HEK293 (cell line): ENCODE results near the gene ERCC6L.

Experiments
- CTCF ChIA-PET: fragments of 350-600 bp; formaldehyde crosslinking; extraction: SDS; loops from one replicate; lab custom pipeline; 2021; ENCODE audit warnings: antibody characterized with exemption; lab: Yijun Ruan, JAX
- POLR2A ChIA-PET: fragments of 300-600 bp; formaldehyde crosslinking; extraction: SDS; loops from one replicate; lab custom pipeline; 2020; ENCODE audit warnings: antibody characterized with exemption, inconsistent platforms; lab: Yijun Ruan, JAX
- H3K27ac ChIP-seq: fragments of 200-500 bp; sonication (Bioruptor generic); 2 replicates; pipeline ENCODE4 v1.5.1; 2014; ENCODE audit warnings: low read depth, low read length, control low read depth, inconsistent platforms; ENCODE audit errors: extremely low read depth
- H3K36me3 ChIP-seq, 2 experiments: fragments of 200-500 bp in 1 of 2; sonication (Bioruptor generic) in 1 of 2; 1 replicate in 1 of 2; 2 replicates in 1 of 2; pipeline ENCODE4 v1.5.1; 2014 to 2017; ENCODE audit warnings: inconsistent platforms in 2 of 2, low read length in 2 of 2; ENCODE audit not compliant: control insufficient read depth in 2 of 2, insufficient read depth in 1 of 2
- H3K4me1 ChIP-seq: fragments of 200-500 bp; sonication (Bioruptor generic); 2 replicates; pipeline ENCODE4 v1.5.1; 2014; ENCODE audit warnings: mild to moderate bottlenecking, low read length, inconsistent platforms; ENCODE audit not compliant: control insufficient read depth, insufficient read depth
- H3K4me3 ChIP-seq: 2 replicates; pipeline ENCODE4 v1.5.1; 2011; ENCODE audit warnings: low read depth, mild to moderate bottlenecking, control low read depth, low read length, moderate library complexity
- H3K9me3 ChIP-seq: fragments of 200-500 bp; sonication (Bioruptor generic); 2 replicates; pipeline ENCODE4 v1.5.1; 2014; ENCODE audit warnings: low read depth, low read length, inconsistent platforms; ENCODE audit not compliant: control insufficient read depth, insufficient read depth
- GLI2 ChIP-seq: fragments of 450-650 bp; formaldehyde crosslinking; IDR thresholded peaks from 2 replicates; pipeline ENCODE4; 2017; ENCODE audit warnings: missing biosample characterization, missing genetic modification characterization, low read depth, borderline replicate concordance
- HOXC10 ChIP-seq: sonication (generic); formaldehyde crosslinking; IDR thresholded peaks from 2 replicates; pipeline ENCODE4 v1.8.1; 2023; ENCODE audit warnings: mild to moderate bottlenecking, missing genetic modification reagents
- IKZF3 ChIP-seq: fragments of 450-650 bp; IDR thresholded peaks from 2 replicates; pipeline ENCODE4 v1.5.0; 2018; ENCODE audit warnings: missing biosample characterization, mild to moderate bottlenecking, missing genetic modification characterization, moderate library complexity
- MZF1 ChIP-seq: fragments of 450-650 bp; formaldehyde crosslinking; IDR thresholded peaks from 2 replicates; pipeline ENCODE4 v1.5.1; 2017; ENCODE audit warnings: missing biosample characterization, missing genetic modification characterization, borderline replicate concordance
- OSR2 ChIP-seq: fragments of 450-650 bp; formaldehyde crosslinking; IDR thresholded peaks from 2 replicates; pipeline ENCODE4 v1.5.1; 2016; ENCODE audit warnings: missing biosample characterization, missing genetic modification characterization
- SCRT2 ChIP-seq: fragments of 450-650 bp; formaldehyde crosslinking; IDR thresholded peaks from 2 replicates; pipeline ENCODE4 v1.5.1; 2016; ENCODE audit warnings: missing biosample characterization, missing genetic modification characterization
- YY1 ChIP-seq: fragments of 450-650 bp; formaldehyde crosslinking; IDR thresholded peaks from 2 replicates; pipeline ENCODE4 v1.5.1; 2018; ENCODE audit warnings: missing biosample characterization, missing genetic modification characterization
- ZBTB48 ChIP-seq: fragments of 450-650 bp; formaldehyde crosslinking; IDR thresholded peaks from 2 replicates; pipeline ENCODE4 v1.5.1; 2016; ENCODE audit warnings: missing biosample characterization, missing genetic modification characterization
- ZFP69B ChIP-seq: fragments of 450-650 bp; formaldehyde crosslinking; IDR thresholded peaks from 2 replicates; pipeline ENCODE4 v1.5.1; 2016; ENCODE audit warnings: missing biosample characterization, missing genetic modification characterization
- ZNF248 ChIP-seq: fragments of 450-650 bp; formaldehyde crosslinking; IDR thresholded peaks from 2 replicates; pipeline ENCODE4 v1.5.1; 2017; ENCODE audit warnings: missing biosample characterization, missing genetic modification characterization
- ZNF423 ChIP-seq: fragments of 450-650 bp; formaldehyde crosslinking; IDR thresholded peaks from 2 replicates; pipeline ENCODE4 v1.5.1; 2016; ENCODE audit warnings: missing biosample characterization, missing genetic modification characterization
- ZNF548 ChIP-seq: fragments of 450-650 bp; formaldehyde crosslinking; IDR thresholded peaks from 2 replicates; pipeline ENCODE4 v1.5.1; 2016; ENCODE audit warnings: missing biosample characterization, missing genetic modification characterization
- ZNF654 ChIP-seq: fragments of 450-650 bp; formaldehyde crosslinking; IDR thresholded peaks from 2 replicates; pipeline ENCODE4 v1.5.1; 2016; ENCODE audit warnings: low read depth, missing biosample characterization, missing genetic modification characterization
- ZSCAN30 ChIP-seq: fragments of 450-650 bp; IDR thresholded peaks from 2 replicates; pipeline ENCODE4 v1.5.1; 2018; ENCODE audit warnings: missing biosample characterization, mild to moderate bottlenecking, missing genetic modification characterization, moderate library complexity
- ZXDB ChIP-seq: fragments of 450-650 bp; formaldehyde crosslinking; IDR thresholded peaks from 2 replicates; pipeline ENCODE4 v1.5.1; 2016; ENCODE audit warnings: missing biosample characterization, missing genetic modification characterization
- TF ChIP-seq, protein P1 (sequence below): fragments of 450-650 bp; formaldehyde crosslinking; IDR thresholded peaks from 2 replicates; pipeline ENCODE4 v1.5.1; 2016; ENCODE audit warnings: missing biosample characterization, missing genetic modification characterization
- TF ChIP-seq, protein P2 (sequence below): fragments of 450-650 bp; formaldehyde crosslinking; IDR thresholded peaks from 2 replicates; pipeline ENCODE4 v1.5.1; 2017; ENCODE audit warnings: missing biosample characterization, missing genetic modification characterization
- TF ChIP-seq, protein P3 (sequence below): fragments of 450-650 bp; formaldehyde crosslinking; IDR thresholded peaks from 2 replicates; pipeline ENCODE4 v1.5.1; 2016; ENCODE audit warnings: missing biosample characterization, missing genetic modification characterization, borderline replicate concordance
- TF ChIP-seq, protein P4 (sequence below): fragments of 450-650 bp; formaldehyde crosslinking; IDR thresholded peaks from 2 replicates; pipeline ENCODE4 v1.5.1; 2017; ENCODE audit warnings: missing biosample characterization, missing genetic modification characterization
- TF ChIP-seq, protein P5 (sequence below): fragments of 450-650 bp; formaldehyde crosslinking; IDR thresholded peaks from 2 replicates; pipeline ENCODE4 v1.5.1; 2016; ENCODE audit warnings: missing biosample characterization, missing genetic modification characterization

Gene ERCC6L

DNA sequence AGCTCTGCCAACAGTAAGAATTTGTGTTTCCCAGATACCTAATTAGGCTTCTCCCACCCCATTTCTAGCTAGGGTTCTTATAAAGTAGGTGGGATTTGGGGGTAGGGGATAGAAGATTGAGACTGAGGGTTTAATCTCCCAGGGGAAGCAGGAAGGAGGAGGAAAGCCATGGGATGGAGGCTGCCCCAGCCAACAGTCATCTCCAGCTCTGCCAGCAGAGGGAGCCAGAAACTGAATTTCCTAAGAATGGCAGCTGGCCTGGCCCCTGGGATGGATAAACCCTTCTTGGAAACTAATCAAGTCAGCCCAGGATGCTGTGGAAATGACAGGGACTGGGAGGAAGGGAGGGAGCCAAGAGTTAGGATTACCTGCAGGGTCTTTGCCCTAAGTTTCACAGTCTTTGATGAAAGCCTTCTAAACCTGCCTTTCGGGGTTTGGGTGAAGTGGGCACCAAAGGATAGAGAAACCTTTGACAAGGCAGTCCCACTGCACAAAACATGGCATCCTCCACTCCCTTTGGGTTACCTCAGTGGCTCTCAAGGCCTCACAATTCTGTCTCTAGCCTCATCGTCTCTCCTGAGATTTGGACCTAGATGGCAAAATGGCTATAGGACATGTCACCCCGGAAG, 6.7 kb upstream of the ERCC6L start:
- CTCF ChIA-PET = interaction anchor here (0.6 to 5.2 kb wide), 42 partner anchors 9 to 1894 kb away, joined by 3 to 87 read pairs (median 4); partner anchors contain the start of genes ERCC6L, PIN4 and RPS4X
- Histone ChIP-seq H3K36me3 (no peaks in the 10 kb centered on the region), H3K4me3 (no peak overlapping the region)
- TF ChIP-seq YY1 (tag by site-specific recombination) (peak; percentile 31; the same call in 1 of the 2 replicates), ZNF654 (peak; percentile 96), ZSCAN30 (tag by site-specific recombination) (peak; percentile 88), ZXDB (tag by site-specific recombination) (0 out of 2 replicates have a peak, but pooled peaks have one; percentile 23), ZBTB48 (tag by site-specific recombination) (peak; percentile 53; the same call in 1 of the 2 replicates), ZNF423 (tag by site-specific recombination) (no peak), IKZF3 (tag by site-specific recombination) (peak; percentile 65)
- TF ChIP-seq, protein P1, sequence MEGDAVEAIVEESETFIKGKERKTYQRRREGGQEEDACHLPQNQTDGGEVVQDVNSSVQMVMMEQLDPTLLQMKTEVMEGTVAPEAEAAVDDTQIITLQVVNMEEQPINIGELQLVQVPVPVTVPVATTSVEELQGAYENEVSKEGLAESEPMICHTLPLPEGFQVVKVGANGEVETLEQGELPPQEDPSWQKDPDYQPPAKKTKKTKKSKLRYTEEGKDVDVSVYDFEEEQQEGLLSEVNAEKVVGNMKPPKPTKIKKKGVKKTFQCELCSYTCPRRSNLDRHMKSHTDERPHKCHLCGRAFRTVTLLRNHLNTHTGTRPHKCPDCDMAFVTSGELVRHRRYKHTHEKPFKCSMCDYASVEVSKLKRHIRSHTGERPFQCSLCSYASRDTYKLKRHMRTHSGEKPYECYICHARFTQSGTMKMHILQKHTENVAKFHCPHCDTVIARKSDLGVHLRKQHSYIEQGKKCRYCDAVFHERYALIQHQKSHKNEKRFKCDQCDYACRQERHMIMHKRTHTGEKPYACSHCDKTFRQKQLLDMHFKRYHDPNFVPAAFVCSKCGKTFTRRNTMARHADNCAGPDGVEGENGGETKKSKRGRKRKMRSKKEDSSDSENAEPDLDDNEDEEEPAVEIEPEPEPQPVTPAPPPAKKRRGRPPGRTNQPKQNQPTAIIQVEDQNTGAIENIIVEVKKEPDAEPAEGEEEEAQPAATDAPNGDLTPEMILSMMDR (tag by site-specific recombination) = peak; percentile 75
- TF ChIP-seq, protein P2, sequence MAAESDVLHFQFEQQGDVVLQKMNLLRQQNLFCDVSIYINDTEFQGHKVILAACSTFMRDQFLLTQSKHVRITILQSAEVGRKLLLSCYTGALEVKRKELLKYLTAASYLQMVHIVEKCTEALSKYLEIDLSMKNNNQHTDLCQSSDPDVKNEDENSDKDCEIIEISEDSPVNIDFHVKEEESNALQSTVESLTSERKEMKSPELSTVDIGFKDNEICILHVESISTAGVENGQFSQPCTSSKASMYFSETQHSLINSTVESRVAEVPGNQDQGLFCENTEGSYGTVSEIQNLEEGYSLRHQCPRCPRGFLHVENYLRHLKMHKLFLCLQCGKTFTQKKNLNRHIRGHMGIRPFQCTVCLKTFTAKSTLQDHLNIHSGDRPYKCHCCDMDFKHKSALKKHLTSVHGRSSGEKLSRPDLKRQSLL = no peak; the same call in 1 of the 2 replicates
- TF ChIP-seq, all 188 proteins: peak for 7
- POLR2A ChIA-PET = interaction anchor here (1.4 to 3.5 kb wide), 3 partner anchors 23 to 31 kb away, joined by 3 to 37 read pairs (median 4); partner anchors contain the start of gene RPS4X
- Histone ChIP-seq H3K27ac (no peak overlapping the region), H3K9me3 (no peaks in the 10 kb centered on the region), H3K4me1 (peaks cover 5% of the 10 kb centered on the region)

DNA sequence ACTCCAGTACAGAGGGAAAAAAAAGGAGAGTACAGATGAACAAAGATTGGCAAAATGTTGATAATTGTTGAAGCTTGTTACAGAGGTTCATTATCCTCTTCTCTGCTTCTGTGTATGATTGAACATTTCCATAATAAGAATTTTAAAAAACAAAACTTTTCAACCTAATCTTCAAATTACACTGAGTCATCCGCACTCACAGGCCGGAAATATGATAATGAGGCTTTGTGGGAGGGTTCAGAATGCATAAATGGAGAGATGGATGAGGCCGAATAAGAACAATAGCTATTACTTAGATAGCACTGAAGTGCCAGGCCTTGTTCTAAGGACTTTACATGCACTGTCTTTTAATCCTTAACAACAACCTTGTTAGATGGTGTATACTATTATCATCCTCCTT, 4.6 kb upstream of the ERCC6L start:
- Histone ChIP-seq H3K9me3 (no peaks in the 10 kb centered on the region), H3K4me3 (no peak overlapping the region), H3K27ac (no peak overlapping the region), H3K36me3 (no peaks in the 10 kb centered on the region), H3K4me1 (peaks cover 5% of the 10 kb centered on the region)
- TF ChIP-seq, protein P3, sequence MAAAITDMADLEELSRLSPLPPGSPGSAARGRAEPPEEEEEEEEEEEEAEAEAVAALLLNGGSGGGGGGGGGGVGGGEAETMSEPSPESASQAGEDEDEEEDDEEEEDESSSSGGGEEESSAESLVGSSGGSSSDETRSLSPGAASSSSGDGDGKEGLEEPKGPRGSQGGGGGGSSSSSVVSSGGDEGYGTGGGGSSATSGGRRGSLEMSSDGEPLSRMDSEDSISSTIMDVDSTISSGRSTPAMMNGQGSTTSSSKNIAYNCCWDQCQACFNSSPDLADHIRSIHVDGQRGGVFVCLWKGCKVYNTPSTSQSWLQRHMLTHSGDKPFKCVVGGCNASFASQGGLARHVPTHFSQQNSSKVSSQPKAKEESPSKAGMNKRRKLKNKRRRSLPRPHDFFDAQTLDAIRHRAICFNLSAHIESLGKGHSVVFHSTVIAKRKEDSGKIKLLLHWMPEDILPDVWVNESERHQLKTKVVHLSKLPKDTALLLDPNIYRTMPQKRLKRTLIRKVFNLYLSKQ (tag by site-specific recombination) = no peak
- TF ChIP-seq, protein P4, sequence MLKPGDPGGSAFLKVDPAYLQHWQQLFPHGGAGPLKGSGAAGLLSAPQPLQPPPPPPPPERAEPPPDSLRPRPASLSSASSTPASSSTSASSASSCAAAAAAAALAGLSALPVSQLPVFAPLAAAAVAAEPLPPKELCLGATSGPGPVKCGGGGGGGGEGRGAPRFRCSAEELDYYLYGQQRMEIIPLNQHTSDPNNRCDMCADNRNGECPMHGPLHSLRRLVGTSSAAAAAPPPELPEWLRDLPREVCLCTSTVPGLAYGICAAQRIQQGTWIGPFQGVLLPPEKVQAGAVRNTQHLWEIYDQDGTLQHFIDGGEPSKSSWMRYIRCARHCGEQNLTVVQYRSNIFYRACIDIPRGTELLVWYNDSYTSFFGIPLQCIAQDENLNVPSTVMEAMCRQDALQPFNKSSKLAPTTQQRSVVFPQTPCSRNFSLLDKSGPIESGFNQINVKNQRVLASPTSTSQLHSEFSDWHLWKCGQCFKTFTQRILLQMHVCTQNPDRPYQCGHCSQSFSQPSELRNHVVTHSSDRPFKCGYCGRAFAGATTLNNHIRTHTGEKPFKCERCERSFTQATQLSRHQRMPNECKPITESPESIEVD (tag by site-specific recombination) = 0 out of 2 replicates have a peak, but pooled peaks have one; percentile 8
- CTCF ChIA-PET = interaction anchor here (0.6 to 5.2 kb wide), 16 partner anchors 10 to 311 kb away, joined by 3 to 87 read pairs (median 4); partner anchors contain the start of genes PIN4 and RPS4X
- POLR2A ChIA-PET = interaction anchor here (3.5 kb wide), 1 partner anchor 33 kb away, joined by 37 read pairs; the partner anchor contains the start of gene RPS4X

DNA sequence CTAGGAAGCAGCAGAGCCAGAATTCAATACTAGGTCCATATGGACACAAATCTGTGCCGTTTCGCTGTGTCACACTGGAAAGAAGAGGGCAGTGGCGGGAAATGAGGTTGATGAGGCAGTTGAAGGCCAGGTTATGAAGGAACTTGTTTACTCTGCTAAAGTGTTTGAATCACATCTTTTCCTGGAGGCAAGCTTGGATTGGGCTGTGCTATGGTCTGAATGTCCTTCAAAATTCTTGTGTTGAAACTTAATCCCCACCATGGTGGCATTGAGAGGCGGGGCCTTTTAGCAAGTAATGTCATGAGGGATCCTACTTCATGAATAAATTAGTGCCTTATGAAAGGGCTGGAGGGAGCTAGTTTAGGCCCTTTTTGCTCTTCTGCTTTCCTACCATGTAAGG, 2.1 kb upstream of the ERCC6L start:
- CTCF ChIA-PET = interaction anchor here (0.6 to 1.2 kb wide), 4 partner anchors 21 to 314 kb away, joined by 3 to 5 read pairs (median 3); partner anchors contain the start of gene RPS4X
- H3K4me3 ChIP-seq = no peak overlapping the region
- no peaks in the 10 kb centered on the region for H3K9me3 ChIP-seq
- peaks cover 3 to 8% of the 10 kb centered on the region in 2 experiments; a peak in 2 of 3 replicates for H3K36me3 ChIP-seq
- POLR2A ChIA-PET = interaction anchor here (0.8 to 2.9 kb wide), 2 partner anchors 35 to 56 kb away, joined by 3 to 13 read pairs; partner anchors contain the start of gene RPS4X
- no peak overlapping the region for H3K27ac ChIP-seq
- no peaks in the 10 kb centered on the region for H3K4me1 ChIP-seq
- TF ChIP-seq ZNF248 (tag by site-specific recombination) (no peak), ZFP69B (tag by site-specific recombination) (no peak), ZNF548 (tag by site-specific recombination) (no peak), MZF1 (tag by site-specific recombination) (no peak), OSR2 (tag by site-specific recombination) (no peak), GLI2 (no peak), HOXC10 (no peak), SCRT2 (tag by site-specific recombination) (no peak)
- TF ChIP-seq, protein P5, sequence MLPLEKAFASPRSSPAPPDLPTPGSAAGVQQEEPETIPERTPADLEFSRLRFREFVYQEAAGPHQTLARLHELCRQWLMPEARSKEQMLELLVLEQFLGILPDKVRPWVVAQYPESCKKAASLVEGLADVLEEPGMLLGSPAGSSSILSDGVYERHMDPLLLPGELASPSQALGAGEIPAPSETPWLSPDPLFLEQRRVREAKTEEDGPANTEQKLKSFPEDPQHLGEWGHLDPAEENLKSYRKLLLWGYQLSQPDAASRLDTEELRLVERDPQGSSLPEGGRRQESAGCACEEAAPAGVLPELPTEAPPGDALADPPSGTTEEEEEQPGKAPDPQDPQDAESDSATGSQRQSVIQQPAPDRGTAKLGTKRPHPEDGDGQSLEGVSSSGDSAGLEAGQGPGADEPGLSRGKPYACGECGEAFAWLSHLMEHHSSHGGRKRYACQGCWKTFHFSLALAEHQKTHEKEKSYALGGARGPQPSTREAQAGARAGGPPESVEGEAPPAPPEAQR (tag by site-specific recombination) = no peak
- TF ChIP-seq, protein P4 (tag by site-specific recombination) = no peak
